Measurements from ENCODE around the gene TFIP11.
"Not testable (repeated sequence)": the region's sequence is repeated elsewhere in the genome, so short reads cannot be mapped to it uniquely, and the experiment has no call there.

The TFIP11 gene

GRCh38 chr22:26541167-26541819 is 29.0 kb upstream of the TFIP11 start:
- DNase-seq (ENCODE audit: low read depth in 4 of 4, low spot score in 1 of 4) = no peak

- no peak for DNase-seq (ENCODE audit: low read depth in 4 of 4, low spot score in 1 of 4)
Observed at GRCh38 chr22:26540119-26540518, 27.8 kb upstream of the TFIP11 start.

- no peak for DNase-seq (ENCODE audit: low read depth in 4 of 4, low spot score in 1 of 4)
Observed at GRCh38 chr22:26536762-26537134, 24.5 kb upstream of the TFIP11 start.

GRCh38 chr22:26536056-26536761 is 23.9 kb upstream of the TFIP11 start:
- no peak for DNase-seq (ENCODE audit: low read depth in 4 of 4, low spot score in 1 of 4)

GRCh38 chr22:26535603-26535908 is 23.3 kb upstream of the TFIP11 start:
- DNase-seq (ENCODE audit: low read depth in 4 of 4, low spot score in 1 of 4) = no peak

GRCh38 chr22:26534874-26535602 is 22.8 kb upstream of the TFIP11 start:
- DNase-seq (ENCODE audit: low read depth in 4 of 4, low spot score in 1 of 4) = no peak

- no peak for DNase-seq (ENCODE audit: low read depth in 4 of 4, low spot score in 1 of 4)
Observed at GRCh38 chr22:26534171-26534855, 22.0 kb upstream of the TFIP11 start.

GRCh38 chr22:26529345-26529744 is 17.1 kb upstream of the TFIP11 start:
- no peak for DNase-seq (ENCODE audit: low read depth in 4 of 4, low spot score in 1 of 4)

GRCh38 chr22:26528518-26528917 is 16.2 kb upstream of the TFIP11 start:
- not testable (repeated sequence) for DNase-seq (ENCODE audit: low read depth in 4 of 4, low spot score in 1 of 4)

GRCh38 chr22:26527574-26528465 is 15.5 kb upstream of the TFIP11 start:
- no peak for DNase-seq (ENCODE audit: low read depth in 4 of 4, low spot score in 1 of 4)

- no peak for DNase-seq (ENCODE audit: low read depth in 4 of 4, low spot score in 1 of 4)
Observed at GRCh38 chr22:26527167-26527566, 14.9 kb upstream of the TFIP11 start.

- no peak for DNase-seq (ENCODE audit: low read depth in 4 of 4, low spot score in 1 of 4)
Observed at GRCh38 chr22:26525946-26526564, 13.8 kb upstream of the TFIP11 start.

GRCh38 chr22:26524870-26525269 is 12.6 kb upstream of the TFIP11 start:
- no peak for DNase-seq (ENCODE audit: low read depth in 4 of 4, low spot score in 1 of 4)

- DNase-seq (ENCODE audit: low read depth in 4 of 4, low spot score in 1 of 4) = no peak
Observed at GRCh38 chr22:26522592-26522991, 10.3 kb upstream of the TFIP11 start.

- no peak for DNase-seq (ENCODE audit: low read depth in 4 of 4, low spot score in 1 of 4)
Observed at GRCh38 chr22:26522012-26522411, 9.7 kb upstream of the TFIP11 start.

GRCh38 chr22:26517429-26517828 is 5.2 kb upstream of the TFIP11 start:
- DNase-seq (ENCODE audit: low read depth in 4 of 4, low spot score in 1 of 4) = no peak

- DNase-seq (ENCODE audit: low read depth in 4 of 4, low spot score in 1 of 4) = no peak
Observed at GRCh38 chr22:26516503-26516902, 4.2 kb upstream of the TFIP11 start.

GRCh38 chr22:26515931-26516330 is 3.7 kb upstream of the TFIP11 start:
- DNase-seq (ENCODE audit: low read depth in 4 of 4, low spot score in 1 of 4) = no peak

- no peak for DNase-seq (ENCODE audit: low read depth in 4 of 4, low spot score in 1 of 4)
Observed at GRCh38 chr22:26514419-26515161, 2.3 kb upstream of the TFIP11 start.

- DNase-seq (ENCODE audit: low read depth in 4 of 4, low spot score in 1 of 4) = no peak
Observed at GRCh38 chr22:26513838-26514237, 1.6 kb upstream of the TFIP11 start.

All from stimulated activated CD4-positive, alpha-beta T cell treated with anti-CD3 and anti-CD28 coated beads, Interleukin-1b, Interleukin-23, amount 100 ng/mL, for 24 hours (primary cell).